ENCODE measurements around the gene PTPRO. TPM values are rescaled to one million over a fixed set of nuclear protein-coding genes. Genes with fewer than 3 reads are reported as not detected.

Gene PTPRO
- total RNA-seq, 2 experiments from 2014 or later, result 0.47 to 0.63 TPM

- no peak for DNase-seq
- peaks cover 11% of the 10 kb centered on the region for H3K27me3 Mint-ChIP-seq
- CTCF ChIA-PET, result interaction anchor here (0.9 kb wide), 1 partner anchor 79 kb away, joined by 3 read pairs; no protein-coding TSS in a partner anchor
- no peaks in the 10 kb centered on the region for H3K9me3 Mint-ChIP-seq
- POLR2A ChIA-PET, result no interaction called here
- no peak for TF ChIP-seq CTCF (IDR thresholded peaks at IDR 0.05)
- intact Hi-C loops (cut with micrococcal nuclease), result no loop called here
- H3K4me1 Mint-ChIP-seq (ENCODE audit: low read depth), result no peaks in the 10 kb centered on the region
- no peak overlapping the region for H3K27ac Mint-ChIP-seq
- no peak overlapping the region for H3K4me3 Mint-ChIP-seq
- no peak for ATAC-seq
- H3K36me3 Mint-ChIP-seq (ENCODE audit: low read depth), result no peaks in the 10 kb centered on the region
Observed at GRCh38 chr12:15505616-15506015, 183.3 kb downstream of the PTPRO start.

DNA sequence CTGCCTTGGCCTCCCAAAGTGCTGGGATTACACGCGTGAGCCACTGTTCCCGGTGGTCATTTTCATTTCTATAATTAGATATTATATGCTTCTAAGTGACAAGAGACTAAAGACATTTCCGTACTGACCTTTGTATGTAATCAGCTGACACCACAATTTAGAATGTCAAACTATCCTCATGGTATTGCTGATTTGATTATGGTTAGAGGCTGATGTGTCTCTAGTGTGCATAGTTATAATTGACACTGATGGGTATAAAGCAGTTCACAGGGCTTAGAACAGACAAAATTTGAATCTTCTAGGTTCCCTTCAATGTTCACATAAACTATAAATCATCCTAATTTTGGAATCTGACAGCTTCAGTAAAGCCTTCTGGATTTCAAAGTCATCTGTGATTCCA, 192.7 kb downstream of the PTPRO start:
- intact Hi-C loops (cut with micrococcal nuclease), result loop anchor here (5.0 to 10.0 kb wide), 2 partner anchors 138 to 350 kb away; no protein-coding TSS in a partner anchor
- TF ChIP-seq CTCF (IDR thresholded peaks at IDR 0.05), result no peak
- POLR2A ChIA-PET, result no interaction called here
- Mint-ChIP-seq H3K4me3 (no peak overlapping the region), H3K9me3 (no peaks in the 10 kb centered on the region), H3K27ac (no peak overlapping the region), H3K27me3 (peaks cover 10% of the 10 kb centered on the region), H3K4me1 (ENCODE audit: low read depth) (no peaks in the 10 kb centered on the region), H3K36me3 (ENCODE audit: low read depth) (no peaks in the 10 kb centered on the region)
- CTCF ChIA-PET, result interaction anchor here (0.9 to 1.4 kb wide), 2 partner anchors 70 to 239 kb away, joined by 3 to 4 read pairs; no protein-coding TSS in a partner anchor
- DNase-seq (no peak), ATAC-seq (no peak)

GRCh38 chr12:15520083-15520482, 197.8 kb downstream of the PTPRO start:
- no peaks in the 10 kb centered on the region for H3K9me3 Mint-ChIP-seq
- H3K27ac Mint-ChIP-seq, result no peak overlapping the region
- intact Hi-C loops (cut with micrococcal nuclease), result no loop called here
- peaks cover 7% of the 10 kb centered on the region for H3K4me1 Mint-ChIP-seq (ENCODE audit: low read depth)
- no peak overlapping the region for H3K4me3 Mint-ChIP-seq
- ChIA-PET CTCF (interaction anchor here (2.8 kb wide), 1 partner anchor 65 kb away, joined by 12 read pairs; no protein-coding TSS in a partner anchor), POLR2A (no interaction called here)
- DNase-seq (peak; percentile 16), ATAC-seq (no peak)
- no peaks in the 10 kb centered on the region for H3K36me3 Mint-ChIP-seq (ENCODE audit: low read depth)
- no peak for TF ChIP-seq CTCF (IDR thresholded peaks at IDR 0.05)
- H3K27me3 Mint-ChIP-seq, result peaks cover 20% of the 10 kb centered on the region

GRCh38 chr12:15520844-15521243, 198.5 kb downstream of the PTPRO start:
- Mint-ChIP-seq H3K27me3 (peaks cover 20% of the 10 kb centered on the region), H3K4me1 (ENCODE audit: low read depth) (peaks cover 7% of the 10 kb centered on the region), H3K9me3 (no peaks in the 10 kb centered on the region), H3K27ac (no peak overlapping the region), H3K4me3 (no peak overlapping the region), H3K36me3 (ENCODE audit: low read depth) (no peaks in the 10 kb centered on the region)
- ATAC-seq (no peak), DNase-seq (no peak)
- POLR2A ChIA-PET, result no interaction called here
- no peak for TF ChIP-seq CTCF (IDR thresholded peaks at IDR 0.05)
- CTCF ChIA-PET, result interaction anchor here (1.2 to 2.8 kb wide), 2 partner anchors 64 to 243 kb away, joined by 3 to 12 read pairs; no protein-coding TSS in a partner anchor
- intact Hi-C loops (cut with micrococcal nuclease), result no loop called here

DNA sequence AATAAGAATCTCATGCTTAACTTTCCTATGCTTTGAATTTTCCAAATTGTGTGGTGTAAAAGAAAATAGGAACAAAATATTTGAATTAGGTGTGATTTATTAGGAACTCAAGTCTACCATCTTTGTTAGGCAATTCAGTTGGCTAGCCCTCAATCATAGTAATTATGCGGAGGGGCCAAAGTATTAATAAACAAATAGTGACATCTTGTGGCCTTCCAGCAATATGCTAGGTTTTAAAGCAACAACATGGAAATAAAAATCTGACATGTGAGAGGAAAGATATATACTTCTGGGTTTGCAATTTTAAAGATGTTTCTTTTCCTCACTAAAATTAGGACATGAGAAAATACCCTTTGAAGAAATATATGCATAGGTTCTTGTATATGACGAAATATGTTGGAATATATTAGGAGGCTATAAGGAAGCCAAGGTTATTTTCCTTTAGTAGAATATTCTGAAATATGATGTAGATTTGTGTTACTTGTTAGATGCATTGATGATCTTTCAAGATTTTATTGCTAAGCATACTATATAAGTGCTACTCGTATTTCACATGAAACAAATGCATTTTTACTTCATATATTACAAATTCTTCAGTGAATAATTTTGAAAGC, 200.4 kb downstream of the PTPRO start:
- H3K27ac Mint-ChIP-seq, result no peak overlapping the region
- peak; percentile 51 for TF ChIP-seq CTCF (IDR thresholded peaks at IDR 0.05)
- CTCF ChIA-PET, result interaction anchor here (0.7 to 1.9 kb wide), 13 partner anchors 9 to 255 kb away, joined by 3 to 22 read pairs (median 4); no protein-coding TSS in a partner anchor
- H3K4me3 Mint-ChIP-seq, result no peak overlapping the region
- peaks cover 2% of the 10 kb centered on the region for H3K9me3 Mint-ChIP-seq
- POLR2A ChIA-PET, result no interaction called here
- no peaks in the 10 kb centered on the region for H3K36me3 Mint-ChIP-seq (ENCODE audit: low read depth)
- DNase-seq (no peak), ATAC-seq (no peak)
- peaks cover 7% of the 10 kb centered on the region for H3K4me1 Mint-ChIP-seq (ENCODE audit: low read depth)
- peaks cover 20% of the 10 kb centered on the region for H3K27me3 Mint-ChIP-seq
- intact Hi-C loops (cut with micrococcal nuclease), result loop anchor here (2.0 kb wide), 1 partner anchor 246 kb away; no protein-coding TSS in a partner anchor

Data from activated CD8-positive, alpha-beta T cell treated with anti-CD3 and anti-CD28 coated beads for 36 hours (primary cell).